Nephron (organoid): ENCODE measurements around the gene PCDH12.

Source experiments
- H3K27ac Mint-ChIP-seq, 3 experiments: 2 replicates each; pipeline ENCODE4 v1.8.0; 2020; ENCODE audit warnings: mixed read lengths in 3 of 3, mild to moderate bottlenecking in 2 of 3, moderate library complexity in 1 of 3
- H3K27me3 Mint-ChIP-seq: 2 replicates; pipeline ENCODE4 v1.8.0; 2021; ENCODE audit warnings: low read depth, mild to moderate bottlenecking, moderate library complexity, mixed read lengths
- H3K36me3 Mint-ChIP-seq: 2 replicates; pipeline ENCODE4 v1.8.0; 2020; ENCODE audit warnings: low read depth, mixed read lengths
- H3K4me1 Mint-ChIP-seq: 2 replicates; pipeline ENCODE4 v1.8.0; 2020; ENCODE audit warnings: mixed read lengths
- H3K4me3 Mint-ChIP-seq, 3 experiments: 2 replicates each; pipeline ENCODE4 v1.8.0; 2020; ENCODE audit warnings: mild to moderate bottlenecking in 3 of 3, mixed read lengths in 3 of 3, moderate library complexity in 2 of 3
- H3K9me3 Mint-ChIP-seq: 2 replicates; pipeline ENCODE4 v1.8.0; 2020; ENCODE audit warnings: mixed read lengths
- TF ChIP-seq, protein P1 (sequence below), 3 experiments: fragments of 200-600 bp; sonication (generic); IDR thresholded peaks; one replicate each; pipeline ENCODE4 v1.5.0; 2021; ENCODE audit warnings: antibody characterized with exemption in 3 of 3; ENCODE audit not compliant: unreplicated experiment in 3 of 3

Gene PCDH12

DNA sequence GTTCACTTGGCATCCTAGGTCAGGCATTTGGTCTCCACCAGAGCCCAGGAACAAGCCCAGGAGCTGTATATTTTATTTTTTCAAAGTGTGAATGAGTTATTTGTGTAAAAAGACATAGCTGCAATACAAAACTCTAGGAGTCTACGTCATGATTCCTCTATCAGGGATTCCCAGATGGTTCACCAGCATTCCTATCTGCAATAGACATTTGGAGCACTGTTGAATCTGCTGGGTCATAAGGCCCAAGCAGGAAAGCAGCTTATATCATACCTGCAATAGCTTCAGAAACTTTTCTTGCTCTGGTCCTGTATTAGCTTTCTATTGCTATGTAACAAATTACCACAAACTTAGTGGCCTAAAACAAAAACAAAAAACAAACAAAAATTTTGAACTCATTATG, 51.0 kb downstream of the PCDH12 start:
- H3K4me3 Mint-ChIP-seq = no peak overlapping the region
- no peaks in the 10 kb centered on the region for H3K36me3 Mint-ChIP-seq
- TF ChIP-seq, protein P1, sequence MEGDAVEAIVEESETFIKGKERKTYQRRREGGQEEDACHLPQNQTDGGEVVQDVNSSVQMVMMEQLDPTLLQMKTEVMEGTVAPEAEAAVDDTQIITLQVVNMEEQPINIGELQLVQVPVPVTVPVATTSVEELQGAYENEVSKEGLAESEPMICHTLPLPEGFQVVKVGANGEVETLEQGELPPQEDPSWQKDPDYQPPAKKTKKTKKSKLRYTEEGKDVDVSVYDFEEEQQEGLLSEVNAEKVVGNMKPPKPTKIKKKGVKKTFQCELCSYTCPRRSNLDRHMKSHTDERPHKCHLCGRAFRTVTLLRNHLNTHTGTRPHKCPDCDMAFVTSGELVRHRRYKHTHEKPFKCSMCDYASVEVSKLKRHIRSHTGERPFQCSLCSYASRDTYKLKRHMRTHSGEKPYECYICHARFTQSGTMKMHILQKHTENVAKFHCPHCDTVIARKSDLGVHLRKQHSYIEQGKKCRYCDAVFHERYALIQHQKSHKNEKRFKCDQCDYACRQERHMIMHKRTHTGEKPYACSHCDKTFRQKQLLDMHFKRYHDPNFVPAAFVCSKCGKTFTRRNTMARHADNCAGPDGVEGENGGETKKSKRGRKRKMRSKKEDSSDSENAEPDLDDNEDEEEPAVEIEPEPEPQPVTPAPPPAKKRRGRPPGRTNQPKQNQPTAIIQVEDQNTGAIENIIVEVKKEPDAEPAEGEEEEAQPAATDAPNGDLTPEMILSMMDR (IDR thresholded peaks at IDR 0.05; ENCODE audit: unreplicated experiment in 3 of 3) = no peak
- no peaks in the 10 kb centered on the region for H3K27me3 Mint-ChIP-seq
- H3K9me3 Mint-ChIP-seq = no peaks in the 10 kb centered on the region
- peaks cover 13% of the 10 kb centered on the region for H3K4me1 Mint-ChIP-seq
- H3K27ac Mint-ChIP-seq = no peak overlapping the region

DNA sequence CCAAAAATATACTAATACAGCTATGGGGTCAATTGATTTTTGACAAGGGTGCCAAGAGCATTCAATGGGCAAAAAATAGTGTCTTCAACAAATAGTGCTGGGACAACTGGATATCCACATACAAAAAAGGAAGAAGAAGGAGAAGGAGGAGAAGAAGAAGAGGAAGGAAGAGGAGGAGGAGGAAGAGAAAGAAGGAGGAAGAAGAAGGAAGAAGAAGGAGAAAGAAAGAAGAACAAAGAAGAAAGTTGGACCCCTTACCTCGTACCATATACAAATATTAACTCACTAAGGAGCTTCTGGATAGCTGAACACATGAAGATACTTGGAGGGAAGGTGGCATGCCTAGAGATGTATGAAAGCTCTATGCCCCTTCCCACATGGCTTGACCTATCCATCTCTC, 51.5 kb downstream of the PCDH12 start:
- no peaks in the 10 kb centered on the region for H3K27me3 Mint-ChIP-seq
- H3K9me3 Mint-ChIP-seq = no peaks in the 10 kb centered on the region
- H3K36me3 Mint-ChIP-seq = no peaks in the 10 kb centered on the region
- TF ChIP-seq, protein P1 (IDR thresholded peaks at IDR 0.05; ENCODE audit: unreplicated experiment in 3 of 3) = no peak
- H3K4me1 Mint-ChIP-seq = peaks cover 18% of the 10 kb centered on the region
- H3K4me3 Mint-ChIP-seq = no peak overlapping the region
- no peak overlapping the region for H3K27ac Mint-ChIP-seq

DNA sequence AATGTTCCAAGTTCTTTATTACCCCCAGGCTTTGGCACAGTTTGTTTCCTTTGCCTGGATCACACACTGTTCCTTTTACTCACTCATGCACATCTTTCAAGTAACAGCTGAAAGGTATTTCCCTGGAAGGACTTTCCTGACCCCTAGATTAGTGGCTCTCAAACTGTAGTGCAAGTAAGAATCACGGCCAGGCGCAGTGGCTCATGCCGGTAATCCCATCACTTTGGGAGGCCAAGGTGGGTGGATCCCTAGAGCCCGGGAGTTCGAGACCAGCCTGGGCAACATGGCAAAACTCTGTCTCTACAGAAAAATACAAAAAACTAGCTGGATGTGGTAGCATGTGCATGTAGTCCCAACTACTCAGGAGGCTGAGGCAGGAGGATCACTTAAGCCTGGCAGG, 53.5 kb downstream of the PCDH12 start:
- H3K27me3 Mint-ChIP-seq = no peaks in the 10 kb centered on the region
- H3K36me3 Mint-ChIP-seq = no peaks in the 10 kb centered on the region
- H3K4me3 Mint-ChIP-seq = no peak overlapping the region

DNA sequence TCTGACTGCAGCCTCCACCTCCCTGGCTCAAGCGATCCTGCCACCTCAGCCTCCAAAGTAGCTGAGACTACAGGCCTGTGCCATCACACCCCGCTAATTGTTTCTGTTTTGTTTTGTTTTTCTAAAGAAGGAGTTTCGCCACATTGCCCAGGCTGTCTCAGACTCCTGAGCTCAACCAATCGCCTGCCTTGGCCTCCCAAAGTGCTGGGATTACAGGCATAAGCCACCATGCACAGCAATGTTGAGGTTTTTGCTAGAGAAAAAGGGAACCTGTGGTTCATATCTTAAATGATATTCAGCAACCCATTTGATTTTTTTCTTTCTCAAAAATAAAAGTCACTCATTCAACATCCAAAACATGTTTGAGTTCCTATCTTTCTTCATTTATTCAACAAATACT, 54.7 kb downstream of the PCDH12 start:
- no peak overlapping the region for H3K4me3 Mint-ChIP-seq
- no peaks in the 10 kb centered on the region for H3K9me3 Mint-ChIP-seq
- TF ChIP-seq, protein P1 (IDR thresholded peaks at IDR 0.05; ENCODE audit: unreplicated experiment in 3 of 3) = no peak
- peaks cover 24% of the 10 kb centered on the region for H3K4me1 Mint-ChIP-seq
- H3K27me3 Mint-ChIP-seq = peaks cover 3% of the 10 kb centered on the region
- H3K27ac Mint-ChIP-seq = no peak overlapping the region
- H3K36me3 Mint-ChIP-seq = no peaks in the 10 kb centered on the region

More for the DNA sequence above, 53.5 kb downstream of the PCDH12 start:
- H3K27ac Mint-ChIP-seq = peak overlapping the region in 1 of 3 experiments; percentile 28
- H3K9me3 Mint-ChIP-seq = no peaks in the 10 kb centered on the region
- TF ChIP-seq, protein P1 (IDR thresholded peaks at IDR 0.05; ENCODE audit: unreplicated experiment in 3 of 3) = no peak
- H3K4me1 Mint-ChIP-seq = peaks cover 18% of the 10 kb centered on the region

DNA sequence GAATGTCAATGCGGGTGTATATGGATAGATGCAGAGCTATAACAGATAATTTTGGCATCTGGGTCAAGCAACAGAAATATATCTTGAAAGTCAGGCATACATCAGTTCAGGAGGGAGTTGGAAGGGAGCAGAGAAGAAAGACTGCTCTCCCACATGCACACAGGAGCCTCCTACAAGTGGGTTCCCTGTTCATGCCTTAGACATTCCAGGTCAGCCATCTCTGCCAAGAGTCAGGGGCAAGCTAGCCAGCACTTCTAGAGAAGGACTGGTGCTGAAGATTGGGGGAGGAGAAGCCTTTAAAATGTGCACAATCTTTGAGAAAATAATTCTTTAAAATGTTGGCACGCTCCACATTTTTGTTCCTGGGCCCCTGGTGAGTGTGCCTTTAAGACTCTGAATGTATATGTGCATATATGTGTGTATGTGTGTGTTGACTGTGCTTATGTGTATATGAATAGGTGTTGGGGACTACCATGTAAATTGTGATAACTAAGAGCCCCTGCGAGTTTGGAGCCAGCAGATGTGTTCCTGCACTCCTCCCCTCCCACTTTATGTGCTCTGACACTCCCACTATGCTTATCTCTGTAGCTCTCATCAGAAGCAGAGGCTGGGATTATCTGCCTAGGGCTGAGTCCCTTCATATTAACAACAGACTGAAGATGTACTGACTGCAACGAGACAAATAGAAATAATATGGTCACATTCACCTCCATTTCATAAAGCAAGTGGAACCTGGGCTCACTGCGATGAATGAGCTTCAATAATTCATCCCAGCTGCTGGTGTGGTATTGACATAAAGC, 55.8 kb downstream of the PCDH12 start:
- H3K9me3 Mint-ChIP-seq = no peaks in the 10 kb centered on the region
- H3K27ac Mint-ChIP-seq = peak overlapping the region; percentile 4 to 63 (median 58)
- peaks cover 28% of the 10 kb centered on the region for H3K4me1 Mint-ChIP-seq
- TF ChIP-seq, protein P1 (IDR thresholded peaks at IDR 0.05; ENCODE audit: unreplicated experiment in 3 of 3) = no peak
- H3K4me3 Mint-ChIP-seq = no peak overlapping the region
- no peaks in the 10 kb centered on the region for H3K36me3 Mint-ChIP-seq
- peaks cover 3% of the 10 kb centered on the region for H3K27me3 Mint-ChIP-seq
